HCT116 (cell line): ENCODE results near the gene ERP27. TPM values are rescaled to one million over a fixed set of nuclear protein-coding genes. Genes with fewer than 3 reads are reported as not detected.

Source experiments
- ATAC-seq: fragments of 200-7000 bp; cut with Tn5 transposase; 2 replicates; pipeline ENCODE4 v1.9.1; 2020; ENCODE audit warnings: mild to moderate bottlenecking, moderate library complexity
- BruUV-seq: library from RNA; stranded (reverse); fragments of 400-500 nt; replicated peaks from 2 replicates; lab custom pipeline; 2021; lab: Mats Ljungman, UMichigan
- CTCF ChIA-PET: fragments of 300-600 bp; sonication (Branson Sonifier 250); formaldehyde crosslinking; loops from one replicate; lab custom pipeline; 2021; ENCODE audit warnings: antibody characterized with exemption; lab: Charles Lee
- POLR2A ChIA-PET: fragments of 300-600, 350-600 bp; sonication (Branson Sonifier 250); formaldehyde crosslinking; loops from one replicate; lab custom pipeline; 2021; ENCODE audit warnings: antibody characterized with exemption; lab: Charles Lee
- RAD21 ChIA-PET, 2 experiments: fragments of 300-600 bp; sonication (Branson Sonifier 250); formaldehyde crosslinking; loops; one replicate each; lab custom pipeline; 2023; ENCODE audit warnings: low total read pairs in 2 of 2; ENCODE audit not compliant: uncharacterized antibody in 2 of 2, unreplicated experiment in 2 of 2, low non-redundant PET in 1 of 2; lab: Charles Lee
- DNase-seq: peaks from one replicate; pipeline ENCODE4 v3.0.0-alpha.2; 2010; ENCODE audit warnings: low read depth, low spot score
- H2AFZ ChIP-seq: fragments of 200-600 bp; shearing (Covaris generic), sonication (generic); 2 replicates; pipeline ENCODE4 v1.6.1; 2017; ENCODE audit warnings: low read depth, mixed run types, mixed read lengths, antibody characterized with exemption, low read length; ENCODE audit not compliant: poor library complexity, severe bottlenecking
- H3K27ac ChIP-seq: 2 replicates; pipeline ENCODE4 v1.5.1; 2012; ENCODE audit warnings: low read depth, low read length
- H3K27me3 ChIP-seq: fragments of 200-600 bp; sonication (generic); 2 replicates; pipeline ENCODE4 v1.6.1; 2016; ENCODE audit warnings: mixed run types, low read length, mixed read lengths; ENCODE audit not compliant: insufficient read depth
- H3K36me3 ChIP-seq, 2 experiments: fragments of 200-500 bp in 1 of 2; fragments of 200-600 bp in 1 of 2; sonication (Bioruptor generic) in 1 of 2; sonication (generic) in 1 of 2; 2 replicates each; pipeline versions ENCODE4 v1.5.1 to v1.6.1; 2014 to 2016; ENCODE audit warnings: low read length in 2 of 2, inconsistent platforms in 1 of 2, mixed read lengths in 1 of 2, mixed run types in 1 of 2; ENCODE audit not compliant: insufficient read depth in 2 of 2, control insufficient read depth in 1 of 2
- H3K4me1 ChIP-seq, 2 experiments: fragments of 200-600 bp in 1 of 2; sonication (generic) in 1 of 2; 2 replicates each; pipeline versions ENCODE4 v1.5.1 to v1.6.1; 2012 to 2017; ENCODE audit warnings: low read length in 2 of 2, inconsistent platforms in 1 of 2, mild to moderate bottlenecking in 1 of 2, mixed read lengths in 1 of 2, mixed run types in 1 of 2, moderate library complexity in 1 of 2; ENCODE audit not compliant: insufficient read depth in 2 of 2, control insufficient read depth in 1 of 2
- H3K4me2 ChIP-seq: fragments of 200-600 bp; sonication (generic); 2 replicates; pipeline ENCODE4 v1.6.1; 2017; ENCODE audit warnings: mixed run types, low read length, mixed read lengths
- H3K4me3 ChIP-seq, 2 experiments: fragments of 200-600 bp in 1 of 2; sonication (generic) in 1 of 2; replicated peaks in 1 of 2; 2 replicates each; pipeline ENCODE4 v1.5.1; 2011 to 2016; ENCODE audit warnings: low read length in 2 of 2, control low read depth in 1 of 2, low read depth in 1 of 2, mild to moderate bottlenecking in 1 of 2, mixed read lengths in 1 of 2, mixed run types in 1 of 2
- H3K79me2 ChIP-seq: fragments of 200-600 bp; sonication (generic); 2 replicates; pipeline ENCODE4 v1.6.1; 2017; ENCODE audit warnings: mild to moderate bottlenecking, mixed run types, low read length, moderate library complexity, mixed read lengths; ENCODE audit not compliant: insufficient read depth
- H3K9ac ChIP-seq: fragments of 200-600 bp; sonication (generic); 2 replicates; pipeline ENCODE4 v1.6.1; 2016; ENCODE audit warnings: low read length, mixed read lengths
- H3K9me2 ChIP-seq: fragments of 200-600 bp; sonication (generic), shearing (Covaris generic); 2 replicates; pipeline ENCODE4 v1.6.1; 2017; ENCODE audit warnings: mixed run types, mild to moderate bottlenecking, moderate library complexity; ENCODE audit not compliant: insufficient read depth
- H3K9me3 ChIP-seq, 2 experiments: fragments of 200-500 bp in 1 of 2; fragments of 200-600 bp in 1 of 2; sonication (Bioruptor generic) in 1 of 2; sonication (generic) in 1 of 2; 2 replicates each; pipeline ENCODE4 v1.6.1; 2014 to 2017; ENCODE audit warnings: low read length in 2 of 2, mixed read lengths in 2 of 2, inconsistent platforms in 1 of 2, low read depth in 1 of 2, mild to moderate bottlenecking in 1 of 2, mixed run types in 1 of 2, moderate library complexity in 1 of 2; ENCODE audit not compliant: control insufficient read depth in 1 of 2, insufficient read depth in 1 of 2
- H4K20me1 ChIP-seq: fragments of 200-600 bp; sonication (generic), shearing (Covaris generic); 2 replicates; pipeline ENCODE4 v1.6.1; 2017; ENCODE audit warnings: mixed run types, mild to moderate bottlenecking, moderate library complexity; ENCODE audit not compliant: insufficient read depth
- ATF3 ChIP-seq: IDR thresholded peaks from 2 replicates; pipeline ENCODE4 v1.6.1; 2012
- ELF1 ChIP-seq: IDR thresholded peaks from 2 replicates; pipeline ENCODE4 v1.6.1; 2012; ENCODE audit warnings: low read depth, borderline replicate concordance
- EZH2phosphoT487 ChIP-seq: fragments of 200-600 bp; IDR thresholded peaks from 2 replicates; pipeline ENCODE4 v1.6.1; 2018; ENCODE audit warnings: antibody characterized with exemption, borderline replicate concordance
- FOSL1 ChIP-seq: IDR thresholded peaks from 2 replicates; pipeline ENCODE4 v1.6.1; 2012; ENCODE audit warnings: low read depth
- POLR2A ChIP-seq: IDR thresholded peaks from 2 replicates; pipeline ENCODE4 v1.7.0; 2011; ENCODE audit warnings: borderline replicate concordance; ENCODE audit not compliant: insufficient read depth, insufficient read length; ENCODE audit errors: extremely low read depth
- POLR2AphosphoS5 ChIP-seq: IDR thresholded peaks from 2 replicates; pipeline ENCODE4 v1.6.1; 2011; ENCODE audit warnings: mild to moderate bottlenecking, low read depth, low read length, moderate library complexity
- RAD21 ChIP-seq: IDR thresholded peaks from 2 replicates; pipeline ENCODE4 v1.6.1; 2012; ENCODE audit warnings: low read depth, mild to moderate bottlenecking
- SP1 ChIP-seq: IDR thresholded peaks from 2 replicates; pipeline ENCODE4 v1.6.1; 2012; ENCODE audit warnings: low read depth
- YY1 ChIP-seq: IDR thresholded peaks from 2 replicates; pipeline ENCODE4 v1.6.1; 2011; ENCODE audit warnings: low read length, low read depth, moderate library complexity, mild to moderate bottlenecking; ENCODE audit not compliant: insufficient replicate concordance; ENCODE audit errors: extremely low read depth
- ZFX ChIP-seq: fragments of 450-650 bp; IDR thresholded peaks from 2 replicates; pipeline ENCODE4 v1.6.1; 2017
- ZNF274 ChIP-seq: fragments of 200-500 bp; sonication (Bioruptor generic); IDR thresholded peaks from 2 replicates; pipeline ENCODE4 v1.6.1; 2014; ENCODE audit warnings: mild to moderate bottlenecking, low read depth, low read length, inconsistent platforms
- intact Hi-C: fragments of 100-400 bp; cut with micrococcal nuclease; formaldehyde crosslinking; loops from 2 replicates; pipeline ENCODE4 v1.10.0; 2022
- total RNA-seq: library from RNA; stranded (reverse); gene quantifications from one replicate; pipeline ENCODE4 v1.2.1, GENCODE V29; 2021; ENCODE audit not compliant: unreplicated experiment
- TF ChIP-seq, protein P1 (sequence below): IDR thresholded peaks from 2 replicates; pipeline ENCODE4 v1.6.1; 2011; ENCODE audit warnings: mild to moderate bottlenecking, low read length, moderate library complexity; ENCODE audit not compliant: insufficient replicate concordance; ENCODE audit errors: extremely low read depth
- TF ChIP-seq, protein P2 (sequence below): IDR thresholded peaks from 2 replicates; pipeline ENCODE4 v1.6.1; 2012

The ERP27 gene
- total RNA-seq, 1 experiment from 2014 or later, result 0.39 TPM

GRCh38 chr12:14960548-14961465 is 22.5 kb upstream of the ERP27 start:
- ChIA-PET CTCF (no interaction called here), POLR2A (no interaction called here), RAD21 (no interaction called here)
- no TSS peak for BruUV-seq
- H3K79me2 ChIP-seq, result no peaks in the 10 kb centered on the region
- DNase-seq (no peak), ATAC-seq (peak; percentile 38; the same call in 1 of the 2 replicates)
- H3K4me3 ChIP-seq, result no peak overlapping the region
- H3K36me3 ChIP-seq, result no peaks in the 10 kb centered on the region
- TF ChIP-seq, protein P1, sequence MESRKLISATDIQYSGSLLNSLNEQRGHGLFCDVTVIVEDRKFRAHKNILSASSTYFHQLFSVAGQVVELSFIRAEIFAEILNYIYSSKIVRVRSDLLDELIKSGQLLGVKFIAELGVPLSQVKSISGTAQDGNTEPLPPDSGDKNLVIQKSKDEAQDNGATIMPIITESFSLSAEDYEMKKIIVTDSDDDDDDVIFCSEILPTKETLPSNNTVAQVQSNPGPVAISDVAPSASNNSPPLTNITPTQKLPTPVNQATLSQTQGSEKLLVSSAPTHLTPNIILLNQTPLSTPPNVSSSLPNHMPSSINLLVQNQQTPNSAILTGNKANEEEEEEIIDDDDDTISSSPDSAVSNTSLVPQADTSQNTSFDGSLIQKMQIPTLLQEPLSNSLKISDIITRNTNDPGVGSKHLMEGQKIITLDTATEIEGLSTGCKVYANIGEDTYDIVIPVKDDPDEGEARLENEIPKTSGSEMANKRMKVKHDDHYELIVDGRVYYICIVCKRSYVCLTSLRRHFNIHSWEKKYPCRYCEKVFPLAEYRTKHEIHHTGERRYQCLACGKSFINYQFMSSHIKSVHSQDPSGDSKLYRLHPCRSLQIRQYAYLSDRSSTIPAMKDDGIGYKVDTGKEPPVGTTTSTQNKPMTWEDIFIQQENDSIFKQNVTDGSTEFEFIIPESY, result no peak
- no peak for TF ChIP-seq ZFX
- peaks cover 0 to 7% of the 10 kb centered on the region in 2 experiments; a peak in 2 of 4 replicates for H3K4me1 ChIP-seq
- peak overlapping the region; percentile 10; the same call in 1 of the 2 replicates for H3K4me2 ChIP-seq
- peak overlapping the region; percentile 43 for H2AFZ ChIP-seq
- no peak overlapping the region for H3K9ac ChIP-seq
- no peaks in the 10 kb centered on the region for H4K20me1 ChIP-seq
- intact Hi-C loops, result no loop called here
- H3K27me3 ChIP-seq, result no peaks in the 10 kb centered on the region
- H3K9me3 ChIP-seq, result no peaks in the 10 kb centered on the region
- H3K9me2 ChIP-seq, result no peaks in the 10 kb centered on the region
- no peak overlapping the region for H3K27ac ChIP-seq

DNA sequence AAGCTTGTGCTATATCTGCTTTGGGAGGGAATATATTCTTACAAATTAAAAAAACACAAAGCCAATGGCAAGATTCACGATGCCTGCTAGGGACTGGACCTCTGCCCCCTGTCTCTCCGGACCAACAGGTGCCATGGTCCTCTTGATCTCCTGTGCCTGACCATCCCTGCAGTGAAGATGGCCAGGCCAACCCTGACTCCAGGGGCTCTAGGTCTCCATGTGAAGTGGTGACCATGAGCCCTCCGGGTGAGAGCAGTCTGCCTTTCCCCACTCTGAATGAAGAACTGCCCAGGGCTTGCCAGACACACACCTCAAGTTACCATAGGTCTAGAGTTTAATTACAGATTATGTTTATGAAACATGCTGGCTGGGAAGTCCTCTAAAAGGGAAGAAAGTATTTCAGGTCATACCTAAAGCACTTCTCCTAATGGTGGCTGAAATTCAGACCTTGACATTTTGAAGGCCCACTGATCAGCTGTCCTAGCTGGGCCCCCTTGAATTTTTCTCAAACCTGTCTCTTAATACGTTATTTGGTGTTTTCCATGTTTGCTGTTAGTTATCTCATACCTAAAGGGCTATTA is 21.7 kb upstream of the ERP27 start:
- no TSS peak for BruUV-seq
- intact Hi-C loops, result no loop called here
- no peak overlapping the region for H3K4me2 ChIP-seq
- DNase-seq (no peak), ATAC-seq (no peak)
- POLR2A ChIA-PET, result no interaction called here
- no peaks in the 10 kb centered on the region for H3K36me3 ChIP-seq
- H3K9me3 ChIP-seq, result no peaks in the 10 kb centered on the region
- H3K9ac ChIP-seq, result no peak overlapping the region
- no peaks in the 10 kb centered on the region for H3K27me3 ChIP-seq
- peaks cover 0 to 7% of the 10 kb centered on the region in 2 experiments; a peak in 2 of 4 replicates for H3K4me1 ChIP-seq
- no peak overlapping the region for H3K4me3 ChIP-seq
- no peaks in the 10 kb centered on the region for H3K79me2 ChIP-seq
- RAD21 ChIA-PET, result no interaction called here
- H3K9me2 ChIP-seq, result no peaks in the 10 kb centered on the region
- CTCF ChIA-PET, result no interaction called here
- no peaks in the 10 kb centered on the region for H4K20me1 ChIP-seq
- no peak overlapping the region for H2AFZ ChIP-seq
- H3K27ac ChIP-seq, result no peak overlapping the region
- no peak for TF ChIP-seq EZH2phosphoT487
- no peak for TF ChIP-seq RAD21
- TF ChIP-seq ZFX, result no peak
- TF ChIP-seq ATF3, result no peak
- TF ChIP-seq, protein P2, sequence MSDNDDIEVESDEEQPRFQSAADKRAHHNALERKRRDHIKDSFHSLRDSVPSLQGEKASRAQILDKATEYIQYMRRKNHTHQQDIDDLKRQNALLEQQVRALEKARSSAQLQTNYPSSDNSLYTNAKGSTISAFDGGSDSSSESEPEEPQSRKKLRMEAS, result no peak
- TF ChIP-seq ELF1, result no peak
- TF ChIP-seq FOSL1, result no peak
- TF ChIP-seq, protein P1, result no peak
- no peak for TF ChIP-seq ZNF274
- no peak for TF ChIP-seq POLR2A
- no peak for TF ChIP-seq YY1
- TF ChIP-seq POLR2AphosphoS5, result no peak
- TF ChIP-seq SP1, result no peak
